C4-2B (cell line): ENCODE measurements around the gene DLGAP4.

Source experiments
- H3K27ac ChIP-seq: fragments of 450-650 bp; 2 replicates; pipeline ENCODE4 v1.5.1; 2017
- ZFX ChIP-seq: fragments of 450-650 bp; IDR thresholded peaks from 2 replicates; pipeline ENCODE4 v1.6.1; 2017
- TF ChIP-seq, protein P1 (sequence below): fragments of 450-650 bp; conservative IDR thresholded peaks from 2 replicates; pipeline ENCODE4 v1.5.1; 2017; ENCODE audit warnings: mild to moderate bottlenecking

The DLGAP4 gene

DNA sequence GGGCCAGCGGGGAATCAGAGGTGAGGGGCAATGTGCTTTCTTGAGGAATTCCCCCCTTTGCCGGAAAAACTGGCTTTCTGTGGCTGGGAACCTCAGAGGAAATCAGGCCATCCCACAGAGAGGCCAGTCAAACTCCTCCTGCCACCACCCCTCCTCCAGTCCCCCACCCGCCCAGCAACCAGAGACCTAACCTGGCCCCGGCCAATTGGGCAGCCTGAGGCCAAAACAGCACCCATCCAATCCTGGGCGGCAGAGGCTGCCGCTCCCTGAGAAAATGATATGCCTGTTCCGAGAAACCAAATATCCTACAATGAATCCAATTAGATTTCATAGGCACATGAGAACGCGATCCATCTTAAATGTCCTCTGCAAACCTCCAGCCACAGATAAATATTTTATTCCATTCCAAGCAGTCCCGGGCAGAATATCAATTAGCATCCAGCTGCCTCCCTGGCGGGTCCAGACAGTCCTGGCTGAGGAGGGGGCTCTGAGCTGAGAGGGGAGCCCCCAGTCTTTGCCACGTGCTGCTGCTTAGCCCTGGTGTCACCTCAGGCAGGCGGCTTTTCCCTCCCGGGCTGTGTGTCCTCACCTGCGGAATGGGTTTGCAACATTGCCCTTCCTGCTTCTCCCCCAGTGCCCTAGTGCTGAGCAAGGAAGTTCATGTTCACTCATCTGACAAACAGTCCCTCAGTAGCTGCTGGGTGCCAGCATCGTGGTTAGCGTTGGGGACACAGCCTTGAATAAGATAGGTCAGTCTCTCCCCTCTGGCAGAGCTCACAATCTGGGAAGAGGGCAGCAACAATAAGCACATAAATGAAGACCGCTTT, 95.0 kb downstream of the DLGAP4 start:
- no peak for TF ChIP-seq ZFX
- TF ChIP-seq, protein P1, sequence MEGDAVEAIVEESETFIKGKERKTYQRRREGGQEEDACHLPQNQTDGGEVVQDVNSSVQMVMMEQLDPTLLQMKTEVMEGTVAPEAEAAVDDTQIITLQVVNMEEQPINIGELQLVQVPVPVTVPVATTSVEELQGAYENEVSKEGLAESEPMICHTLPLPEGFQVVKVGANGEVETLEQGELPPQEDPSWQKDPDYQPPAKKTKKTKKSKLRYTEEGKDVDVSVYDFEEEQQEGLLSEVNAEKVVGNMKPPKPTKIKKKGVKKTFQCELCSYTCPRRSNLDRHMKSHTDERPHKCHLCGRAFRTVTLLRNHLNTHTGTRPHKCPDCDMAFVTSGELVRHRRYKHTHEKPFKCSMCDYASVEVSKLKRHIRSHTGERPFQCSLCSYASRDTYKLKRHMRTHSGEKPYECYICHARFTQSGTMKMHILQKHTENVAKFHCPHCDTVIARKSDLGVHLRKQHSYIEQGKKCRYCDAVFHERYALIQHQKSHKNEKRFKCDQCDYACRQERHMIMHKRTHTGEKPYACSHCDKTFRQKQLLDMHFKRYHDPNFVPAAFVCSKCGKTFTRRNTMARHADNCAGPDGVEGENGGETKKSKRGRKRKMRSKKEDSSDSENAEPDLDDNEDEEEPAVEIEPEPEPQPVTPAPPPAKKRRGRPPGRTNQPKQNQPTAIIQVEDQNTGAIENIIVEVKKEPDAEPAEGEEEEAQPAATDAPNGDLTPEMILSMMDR: no peak
- no peak overlapping the region for H3K27ac ChIP-seq

- H3K27ac ChIP-seq: no peak overlapping the region
- TF ChIP-seq ZFX: no peak
- TF ChIP-seq, protein P1: no peak
These were observed 96.6 kb downstream of the DLGAP4 start for GRCh38 chr20:36402708-36403107.

DNA sequence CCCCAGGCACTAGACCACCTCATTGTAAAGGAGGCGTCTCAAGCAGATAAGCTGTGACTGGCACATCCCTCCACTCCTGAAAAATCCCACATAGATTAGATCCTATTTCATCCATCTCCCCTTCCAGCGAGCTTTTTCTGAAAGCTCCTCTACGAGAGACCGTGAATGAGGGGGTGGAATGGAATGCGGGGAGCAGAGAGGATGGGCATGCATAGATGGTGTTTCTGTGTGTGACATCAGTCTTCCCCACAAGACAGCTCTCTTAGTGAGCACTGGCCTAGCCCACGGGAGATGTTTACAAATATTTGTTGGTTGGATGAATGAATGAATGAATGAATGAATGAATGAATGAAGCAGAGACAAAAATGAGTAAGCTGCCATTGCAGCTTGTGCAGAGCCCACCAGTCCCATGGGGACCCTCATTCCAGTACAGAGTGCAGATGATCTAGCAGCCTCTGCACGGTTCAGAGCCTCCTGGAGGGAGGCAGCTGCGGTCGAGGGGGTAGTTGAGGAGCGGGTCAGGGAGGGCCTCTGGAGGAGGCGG, 98.4 kb downstream of the DLGAP4 start:
- no peak overlapping the region for H3K27ac ChIP-seq
- TF ChIP-seq ZFX: no peak
- TF ChIP-seq, protein P1: no peak

- H3K27ac ChIP-seq: no peak overlapping the region
- TF ChIP-seq ZFX: no peak
- TF ChIP-seq, protein P1: no peak
These were observed 99.1 kb downstream of the DLGAP4 start for GRCh38 chr20:36405255-36405654.

DNA sequence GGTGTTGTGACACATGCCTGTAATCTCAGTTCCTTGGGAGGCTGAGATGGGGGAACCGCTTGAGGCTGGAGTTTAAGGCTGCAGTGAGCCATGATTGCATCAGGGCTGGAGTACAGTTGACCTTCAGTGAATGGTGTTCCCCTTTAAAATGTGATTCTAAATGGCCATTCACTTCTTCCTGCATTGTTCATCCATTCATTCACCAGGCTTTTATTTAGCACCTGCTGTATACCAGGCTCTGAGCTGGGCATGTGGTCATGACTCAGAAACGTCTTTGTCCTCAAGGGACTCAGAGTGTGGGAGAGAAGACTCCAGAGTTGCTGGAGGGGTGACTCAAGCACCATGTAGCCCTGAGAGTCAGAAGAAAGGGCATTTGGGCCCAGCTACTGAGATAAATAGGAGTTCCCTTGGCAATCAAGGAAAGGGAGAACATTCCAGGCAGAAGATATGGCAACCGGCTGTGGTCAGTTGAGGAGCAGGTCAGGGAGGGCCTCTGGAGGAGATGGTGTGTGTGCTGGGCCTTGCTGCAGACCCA, 101.1 kb downstream of the DLGAP4 start:
- H3K27ac ChIP-seq: no peak overlapping the region

GRCh38 chr20:36408219-36408618, 102.1 kb downstream of the DLGAP4 start:
- TF ChIP-seq ZFX: no peak
- TF ChIP-seq, protein P1: no peak
- H3K27ac ChIP-seq: no peak overlapping the region

More for the DNA sequence above, 101.1 kb downstream of the DLGAP4 start:
- no peak for TF ChIP-seq ZFX
- TF ChIP-seq, protein P1: no peak

DNA sequence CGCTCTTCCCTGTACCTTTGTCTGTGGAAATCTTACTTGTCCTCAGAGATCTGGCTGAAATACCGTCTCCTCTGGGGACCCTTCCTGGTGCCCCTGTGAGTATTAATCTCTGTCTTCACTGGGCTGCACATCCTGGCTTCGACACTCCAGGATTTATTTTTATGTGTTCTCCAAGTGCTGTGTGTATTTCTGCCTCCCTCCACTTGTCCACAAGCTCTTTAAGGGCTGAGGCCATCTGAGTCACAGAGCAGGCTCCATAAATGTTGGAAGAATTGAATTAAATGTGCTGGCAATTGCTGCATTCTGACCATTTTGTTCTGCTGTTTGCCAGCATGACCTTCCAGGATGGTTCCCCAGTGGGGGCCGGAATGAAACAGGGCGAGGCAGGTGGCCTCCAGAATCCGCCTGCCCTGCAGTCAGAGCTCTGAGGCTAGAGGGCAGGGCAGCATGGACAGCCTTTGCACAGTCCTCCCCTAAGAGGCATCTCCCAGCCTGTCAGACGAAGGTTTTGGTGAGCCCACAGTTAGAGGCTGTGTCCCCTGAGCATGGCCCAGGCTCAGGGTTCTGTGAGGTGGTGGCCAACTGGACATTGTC, 105.8 kb downstream of the DLGAP4 start:
- no peak overlapping the region for H3K27ac ChIP-seq
- TF ChIP-seq, protein P1: no peak
- TF ChIP-seq ZFX: no peak
